Body of pancreas (tissue), 4 donors: ENCODE results near the gene GCFC2.

Experiments
- POLR2A ChIP-seq, 3 donors: fragments of 450-650 bp; IDR thresholded peaks; one replicate each; pipeline ENCODE4 v1.6.1; 2016; ENCODE audit warnings: antibody characterized with exemption in 3 of 3, mild to moderate bottlenecking in 2 of 3
- TF ChIP-seq, protein P1 (sequence below), 7 experiments: fragments of 450-650 bp in 4 of 7; fragments of 200-600 bp in 3 of 7; sonication (generic) in 3 of 7; IDR thresholded peaks; one replicate each; pipeline ENCODE4 v1.5.1; 2016 to 2019; ENCODE audit warnings: antibody characterized with exemption in 7 of 7

GRCh38 chr2:75616933-75617332, 93.8 kb downstream of the GCFC2 start:
- TF ChIP-seq, protein P1, sequence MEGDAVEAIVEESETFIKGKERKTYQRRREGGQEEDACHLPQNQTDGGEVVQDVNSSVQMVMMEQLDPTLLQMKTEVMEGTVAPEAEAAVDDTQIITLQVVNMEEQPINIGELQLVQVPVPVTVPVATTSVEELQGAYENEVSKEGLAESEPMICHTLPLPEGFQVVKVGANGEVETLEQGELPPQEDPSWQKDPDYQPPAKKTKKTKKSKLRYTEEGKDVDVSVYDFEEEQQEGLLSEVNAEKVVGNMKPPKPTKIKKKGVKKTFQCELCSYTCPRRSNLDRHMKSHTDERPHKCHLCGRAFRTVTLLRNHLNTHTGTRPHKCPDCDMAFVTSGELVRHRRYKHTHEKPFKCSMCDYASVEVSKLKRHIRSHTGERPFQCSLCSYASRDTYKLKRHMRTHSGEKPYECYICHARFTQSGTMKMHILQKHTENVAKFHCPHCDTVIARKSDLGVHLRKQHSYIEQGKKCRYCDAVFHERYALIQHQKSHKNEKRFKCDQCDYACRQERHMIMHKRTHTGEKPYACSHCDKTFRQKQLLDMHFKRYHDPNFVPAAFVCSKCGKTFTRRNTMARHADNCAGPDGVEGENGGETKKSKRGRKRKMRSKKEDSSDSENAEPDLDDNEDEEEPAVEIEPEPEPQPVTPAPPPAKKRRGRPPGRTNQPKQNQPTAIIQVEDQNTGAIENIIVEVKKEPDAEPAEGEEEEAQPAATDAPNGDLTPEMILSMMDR (IDR thresholded peaks at IDR 0.05), result no peak
- TF ChIP-seq POLR2A (IDR thresholded peaks at IDR 0.05), result no peak
